Testis (tissue), 2 donors: ENCODE data around the gene TMEM238.

Experiments
- POLR2A ChIP-seq: fragments of 450-650 bp; IDR thresholded peaks from one replicate; pipeline ENCODE4 v1.6.1; 2017; ENCODE audit warnings: antibody characterized with exemption, mild to moderate bottlenecking, moderate library complexity
- TF ChIP-seq, protein P1 (sequence below), 3 experiments: fragments of 450-650 bp in 2 of 3; fragments of 200-600 bp in 1 of 3; sonication (generic) in 1 of 3; IDR thresholded peaks; one replicate each; pipeline ENCODE4 v1.5.1; 2016 to 2019; ENCODE audit warnings: antibody characterized with exemption in 3 of 3, mild to moderate bottlenecking in 2 of 3, moderate library complexity in 1 of 3

DNA sequence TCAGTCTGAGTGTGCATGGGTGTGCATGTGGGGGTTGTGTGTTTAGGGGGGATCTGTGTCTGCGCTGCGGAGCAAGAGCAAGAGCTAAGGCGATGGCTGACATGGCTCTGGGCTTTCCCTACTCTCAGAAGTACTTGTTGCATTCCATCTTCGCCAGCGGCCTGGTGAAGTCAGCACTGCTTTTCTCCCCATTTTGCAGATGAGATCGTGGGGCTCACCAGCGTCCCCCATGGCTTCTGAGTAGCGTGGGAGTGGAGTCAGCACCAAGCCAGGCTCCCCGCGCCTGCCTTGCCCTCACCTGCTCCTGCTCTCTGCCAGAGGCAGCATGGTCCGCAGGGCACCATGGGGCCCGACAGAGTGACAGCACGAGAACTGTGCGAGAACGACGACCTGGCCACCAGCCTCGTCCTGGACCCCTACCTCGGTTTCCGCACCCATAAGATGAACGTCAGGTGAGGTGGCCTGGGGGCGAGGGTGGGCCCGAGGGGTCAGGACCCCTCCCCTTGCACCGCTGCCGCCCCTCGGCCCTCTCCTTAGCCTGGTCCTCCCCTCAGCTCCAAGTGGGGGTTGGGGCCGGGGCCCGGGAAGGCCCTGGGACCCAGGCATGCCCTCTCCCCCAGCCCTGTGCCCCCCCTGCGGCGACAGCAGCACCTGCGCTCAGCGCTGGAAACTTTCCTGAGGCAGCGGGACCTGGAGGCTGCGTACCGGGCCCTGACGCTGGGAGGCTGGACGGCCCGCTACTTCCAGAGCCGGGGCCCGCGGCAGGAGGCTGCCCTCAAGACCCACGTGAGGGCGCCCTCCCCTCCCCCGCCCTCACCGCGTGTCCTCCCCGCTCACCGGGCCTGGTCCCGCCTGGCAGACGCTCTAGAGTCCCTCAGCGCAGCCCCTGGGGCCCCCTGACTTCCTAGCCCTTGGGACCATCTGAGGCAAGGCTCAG is 42.2 kb downstream of the TMEM238 start:
- TF ChIP-seq, protein P1, sequence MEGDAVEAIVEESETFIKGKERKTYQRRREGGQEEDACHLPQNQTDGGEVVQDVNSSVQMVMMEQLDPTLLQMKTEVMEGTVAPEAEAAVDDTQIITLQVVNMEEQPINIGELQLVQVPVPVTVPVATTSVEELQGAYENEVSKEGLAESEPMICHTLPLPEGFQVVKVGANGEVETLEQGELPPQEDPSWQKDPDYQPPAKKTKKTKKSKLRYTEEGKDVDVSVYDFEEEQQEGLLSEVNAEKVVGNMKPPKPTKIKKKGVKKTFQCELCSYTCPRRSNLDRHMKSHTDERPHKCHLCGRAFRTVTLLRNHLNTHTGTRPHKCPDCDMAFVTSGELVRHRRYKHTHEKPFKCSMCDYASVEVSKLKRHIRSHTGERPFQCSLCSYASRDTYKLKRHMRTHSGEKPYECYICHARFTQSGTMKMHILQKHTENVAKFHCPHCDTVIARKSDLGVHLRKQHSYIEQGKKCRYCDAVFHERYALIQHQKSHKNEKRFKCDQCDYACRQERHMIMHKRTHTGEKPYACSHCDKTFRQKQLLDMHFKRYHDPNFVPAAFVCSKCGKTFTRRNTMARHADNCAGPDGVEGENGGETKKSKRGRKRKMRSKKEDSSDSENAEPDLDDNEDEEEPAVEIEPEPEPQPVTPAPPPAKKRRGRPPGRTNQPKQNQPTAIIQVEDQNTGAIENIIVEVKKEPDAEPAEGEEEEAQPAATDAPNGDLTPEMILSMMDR (IDR thresholded peaks at IDR 0.05) = no peak
- TF ChIP-seq POLR2A = no peak
